OCI-LY1 (cell line): ENCODE results near the gene RPS6KA3.

ENCODE experiments used
- EZH2 ChIP-seq: fragments of 200-600 bp; sonication (generic), shearing (Covaris generic); IDR thresholded peaks from 2 replicates; pipeline ENCODE4 v1.8.0; 2017; ENCODE audit warnings: borderline replicate concordance, mixed run types, mild to moderate bottlenecking, antibody characterized with exemption, low read length, moderate library complexity, mixed read lengths
- TF ChIP-seq, protein P1 (sequence below): fragments of 200-600 bp; sonication (generic), shearing (Covaris generic); IDR thresholded peaks from 2 replicates; pipeline ENCODE4 v1.5.1; 2017; ENCODE audit warnings: mild to moderate bottlenecking, antibody characterized with exemption, low read length, moderate library complexity, mixed read lengths

DNA sequence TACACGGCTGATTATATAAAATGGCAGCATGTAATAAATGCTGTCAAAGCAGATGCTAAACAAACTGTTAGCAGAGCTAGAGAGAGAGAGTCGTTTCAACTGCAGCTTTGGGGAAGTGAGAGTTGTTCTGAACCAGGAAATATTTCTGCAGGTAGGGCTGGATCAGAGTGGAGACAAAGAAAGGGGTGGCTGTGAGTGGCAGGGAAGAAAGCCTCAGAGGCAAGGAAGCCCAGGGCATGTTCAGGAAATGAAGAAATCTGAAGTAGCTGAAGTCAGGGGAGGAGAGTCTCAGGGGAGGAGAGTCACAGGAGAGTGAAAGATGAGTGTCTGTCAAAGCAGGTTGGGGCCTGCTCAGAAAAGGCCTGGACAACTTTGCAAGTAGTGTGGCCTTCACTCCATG is 48.4 kb upstream of the RPS6KA3 start:
- TF ChIP-seq, protein P1, sequence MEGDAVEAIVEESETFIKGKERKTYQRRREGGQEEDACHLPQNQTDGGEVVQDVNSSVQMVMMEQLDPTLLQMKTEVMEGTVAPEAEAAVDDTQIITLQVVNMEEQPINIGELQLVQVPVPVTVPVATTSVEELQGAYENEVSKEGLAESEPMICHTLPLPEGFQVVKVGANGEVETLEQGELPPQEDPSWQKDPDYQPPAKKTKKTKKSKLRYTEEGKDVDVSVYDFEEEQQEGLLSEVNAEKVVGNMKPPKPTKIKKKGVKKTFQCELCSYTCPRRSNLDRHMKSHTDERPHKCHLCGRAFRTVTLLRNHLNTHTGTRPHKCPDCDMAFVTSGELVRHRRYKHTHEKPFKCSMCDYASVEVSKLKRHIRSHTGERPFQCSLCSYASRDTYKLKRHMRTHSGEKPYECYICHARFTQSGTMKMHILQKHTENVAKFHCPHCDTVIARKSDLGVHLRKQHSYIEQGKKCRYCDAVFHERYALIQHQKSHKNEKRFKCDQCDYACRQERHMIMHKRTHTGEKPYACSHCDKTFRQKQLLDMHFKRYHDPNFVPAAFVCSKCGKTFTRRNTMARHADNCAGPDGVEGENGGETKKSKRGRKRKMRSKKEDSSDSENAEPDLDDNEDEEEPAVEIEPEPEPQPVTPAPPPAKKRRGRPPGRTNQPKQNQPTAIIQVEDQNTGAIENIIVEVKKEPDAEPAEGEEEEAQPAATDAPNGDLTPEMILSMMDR, result no peak
- no peak for TF ChIP-seq EZH2
